Mucosa of descending colon (tissue), 3 donors: ENCODE data around the gene PDZRN3. TPM values are rescaled to one million over a fixed set of nuclear protein-coding genes. Genes with fewer than 3 reads are reported as not detected.

Source experiments
- ATAC-seq: fragments of 200-7000 bp; cut with Tn5 transposase; one replicate; pipeline ENCODE4 v1.9.1; 2020; ENCODE audit warnings: mild to moderate bottlenecking, moderate library complexity
- DNase-seq, 3 donors: peaks; one replicate each; pipeline ENCODE4 v3.0.0-alpha.2; 2020
- H3K36me3 ChIP-seq: fragments of 200-600 bp; one replicate; pipeline ENCODE4 v1.8.0; 2021; ENCODE audit warnings: low read depth, mild to moderate bottlenecking
- H3K4me1 ChIP-seq: fragments of 200-600 bp; one replicate; pipeline ENCODE4 v1.8.0; 2021; ENCODE audit warnings: low read depth, mild to moderate bottlenecking
- H3K4me3 ChIP-seq: fragments of 200-600 bp; one replicate; pipeline ENCODE4 v1.8.0; 2021; ENCODE audit warnings: mild to moderate bottlenecking
- H3K9me3 ChIP-seq: fragments of 200-600 bp; one replicate; pipeline ENCODE4 v1.8.0; 2021; ENCODE audit warnings: mild to moderate bottlenecking
- intact Hi-C, 2 donors: fragments of 100-400 bp; cut with DNase I in 1 of 2; cut with micrococcal nuclease in 1 of 2; formaldehyde crosslinking; loops; one replicate each; pipeline versions ENCODE4 v1.11.0 to v1.11.1; 2022; cut with DNase I, micrococcal nuclease
- total RNA-seq, 3 donors: library from RNA; stranded (reverse); fragmentation: NEBNext Ultra II Directional in 2 of 3; extraction: Animal tissue kit (Norgen Biotek cat#: 25700) in 2 of 3; gene quantifications; one replicate each; pipeline versions ENCODE4 v1.2.1 to v1.2.4, GENCODE V29; 2021 to 2023
- TF ChIP-seq, protein P1 (sequence below): fragments of 200-600 bp; IDR thresholded peaks from one replicate; pipeline ENCODE4 v1.8.0; 2022; ENCODE audit warnings: antibody characterized with exemption, mild to moderate bottlenecking
- donor health status: DM: no; HTN: no; CAD: no; lungs with moderate emphysema.
- donor health status: DM: no; HTN: no; CAD: no.
- donor health status: DM: no; HTN: yes; CAD: no.

Gene PDZRN3
- total RNA-seq, 3 donors from 2014 or later, result 17.9 to 147 (median 18.5) TPM

GRCh38 chr3:73608456-73609314 lies 16.1 kb downstream of the PDZRN3 start:
- Histone ChIP-seq H3K9me3 (no peaks in the 10 kb centered on the region), H3K4me1 (no peaks in the 10 kb centered on the region), H3K4me3 (no peak overlapping the region), H3K36me3 (no peaks in the 10 kb centered on the region)
- intact Hi-C loops, result loop anchor here in 1 of 2 donors (10.0 kb wide), 1 partner anchor 84 kb away; no protein-coding TSS in a partner anchor
- TF ChIP-seq, protein P1, sequence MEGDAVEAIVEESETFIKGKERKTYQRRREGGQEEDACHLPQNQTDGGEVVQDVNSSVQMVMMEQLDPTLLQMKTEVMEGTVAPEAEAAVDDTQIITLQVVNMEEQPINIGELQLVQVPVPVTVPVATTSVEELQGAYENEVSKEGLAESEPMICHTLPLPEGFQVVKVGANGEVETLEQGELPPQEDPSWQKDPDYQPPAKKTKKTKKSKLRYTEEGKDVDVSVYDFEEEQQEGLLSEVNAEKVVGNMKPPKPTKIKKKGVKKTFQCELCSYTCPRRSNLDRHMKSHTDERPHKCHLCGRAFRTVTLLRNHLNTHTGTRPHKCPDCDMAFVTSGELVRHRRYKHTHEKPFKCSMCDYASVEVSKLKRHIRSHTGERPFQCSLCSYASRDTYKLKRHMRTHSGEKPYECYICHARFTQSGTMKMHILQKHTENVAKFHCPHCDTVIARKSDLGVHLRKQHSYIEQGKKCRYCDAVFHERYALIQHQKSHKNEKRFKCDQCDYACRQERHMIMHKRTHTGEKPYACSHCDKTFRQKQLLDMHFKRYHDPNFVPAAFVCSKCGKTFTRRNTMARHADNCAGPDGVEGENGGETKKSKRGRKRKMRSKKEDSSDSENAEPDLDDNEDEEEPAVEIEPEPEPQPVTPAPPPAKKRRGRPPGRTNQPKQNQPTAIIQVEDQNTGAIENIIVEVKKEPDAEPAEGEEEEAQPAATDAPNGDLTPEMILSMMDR, result no peak
- no peak for DNase-seq
- no peak for ATAC-seq

DNA sequence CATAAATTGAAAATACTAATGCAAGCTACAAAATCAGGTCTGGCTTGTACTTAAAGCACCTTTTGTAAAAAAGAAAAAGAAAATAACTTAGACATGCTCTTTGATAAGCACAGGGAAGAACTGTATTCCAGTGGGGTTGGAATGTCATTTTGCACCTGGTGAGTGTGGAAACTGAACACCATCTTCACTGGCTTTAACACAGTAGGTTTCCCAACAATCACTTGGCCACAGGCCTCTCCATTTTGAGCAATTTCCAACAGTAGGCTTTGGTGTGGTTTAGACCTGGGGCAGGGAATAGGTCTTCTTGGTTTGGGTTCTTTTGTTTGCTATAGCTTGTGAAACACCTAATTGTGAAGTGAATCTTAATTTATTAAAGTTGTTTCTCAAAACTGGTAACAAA lies 18.9 kb downstream of the PDZRN3 start:
- intact Hi-C loops, result loop anchor here in 1 of 2 donors (10.0 kb wide), 1 partner anchor 81 kb away; no protein-coding TSS in a partner anchor
- no peak for ATAC-seq
- H3K4me1 ChIP-seq, result no peaks in the 10 kb centered on the region

DNA sequence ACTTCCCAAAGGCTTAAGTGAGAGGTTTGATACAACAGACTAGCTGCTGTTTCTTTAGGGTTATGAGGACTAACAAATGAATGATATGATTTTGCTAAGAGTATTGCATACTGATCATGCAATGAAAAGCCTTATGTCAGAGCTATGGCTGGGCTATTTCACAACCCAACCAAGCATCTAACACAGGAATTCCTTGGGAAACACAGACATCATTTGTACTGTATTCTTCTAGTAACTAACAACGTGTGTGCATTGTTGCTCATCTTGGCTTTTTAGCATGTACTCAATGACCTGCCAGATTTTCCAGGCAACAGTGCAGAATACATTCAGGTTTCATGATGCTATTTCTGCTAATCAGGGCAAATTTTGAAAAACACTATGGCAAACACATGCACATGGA lies 19.3 kb downstream of the PDZRN3 start:
- Histone ChIP-seq H3K9me3 (no peaks in the 10 kb centered on the region), H3K4me1 (no peaks in the 10 kb centered on the region), H3K4me3 (no peak overlapping the region), H3K36me3 (no peaks in the 10 kb centered on the region)
- TF ChIP-seq, protein P1, result no peak
- ATAC-seq (no peak), DNase-seq (no peak)
- intact Hi-C loops, result loop anchor here in 1 of 2 donors (10.0 kb wide), 1 partner anchor 81 kb away; no protein-coding TSS in a partner anchor

More for the DNA sequence above, 18.9 kb downstream of the PDZRN3 start:
- Histone ChIP-seq H3K36me3 (no peaks in the 10 kb centered on the region), H3K9me3 (no peaks in the 10 kb centered on the region), H3K4me3 (no peak overlapping the region)
- no peak for DNase-seq
- TF ChIP-seq, protein P1, result no peak

GRCh38 chr3:73604451-73604850 lies 20.3 kb downstream of the PDZRN3 start:
- DNase-seq, result no peak
- Histone ChIP-seq H3K4me1 (no peaks in the 10 kb centered on the region), H3K4me3 (no peak overlapping the region), H3K36me3 (no peaks in the 10 kb centered on the region), H3K9me3 (no peaks in the 10 kb centered on the region)
- TF ChIP-seq, protein P1, result no peak
- ATAC-seq, result no peak
- intact Hi-C loops, result loop anchor here in 1 of 2 donors (10.0 kb wide), 1 partner anchor 80 kb away; no protein-coding TSS in a partner anchor

DNA sequence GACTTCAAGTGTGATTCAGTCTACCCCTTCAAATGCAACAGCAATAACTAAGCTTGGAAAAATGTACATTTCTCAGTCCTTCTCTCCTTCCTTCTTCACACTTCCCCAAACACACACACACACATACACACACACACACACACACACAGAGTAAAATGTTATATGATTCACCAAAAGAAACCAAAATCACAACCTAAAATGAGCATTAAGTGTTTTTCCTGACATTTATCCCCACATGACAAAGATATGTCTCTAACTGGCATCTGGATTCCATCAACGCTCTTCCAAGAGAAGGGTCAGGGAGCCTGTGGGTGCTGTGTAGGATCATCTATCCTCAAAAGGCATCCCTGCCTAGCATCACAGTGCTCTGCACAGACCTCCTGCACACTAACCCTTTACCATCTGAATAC lies 21.0 kb downstream of the PDZRN3 start:
- H3K9me3 ChIP-seq, result no peaks in the 10 kb centered on the region
- no peaks in the 10 kb centered on the region for H3K36me3 ChIP-seq
- no peaks in the 10 kb centered on the region for H3K4me1 ChIP-seq
- ATAC-seq (no peak), DNase-seq (no peak)
- H3K4me3 ChIP-seq, result no peak overlapping the region
- TF ChIP-seq, protein P1, result no peak
- intact Hi-C loops, result loop anchor here in 1 of 2 donors (10.0 kb wide), 1 partner anchor 79 kb away; no protein-coding TSS in a partner anchor
